Measurements from ENCODE around the gene ZNF212. TPM values are rescaled to one million over a fixed set of nuclear protein-coding genes. Genes with fewer than 3 reads are reported as not detected.

Gene ZNF212
- total RNA-seq, 6 experiments from 2014 or later: 2.6 to 5.9 (median 4.7) TPM

DNA sequence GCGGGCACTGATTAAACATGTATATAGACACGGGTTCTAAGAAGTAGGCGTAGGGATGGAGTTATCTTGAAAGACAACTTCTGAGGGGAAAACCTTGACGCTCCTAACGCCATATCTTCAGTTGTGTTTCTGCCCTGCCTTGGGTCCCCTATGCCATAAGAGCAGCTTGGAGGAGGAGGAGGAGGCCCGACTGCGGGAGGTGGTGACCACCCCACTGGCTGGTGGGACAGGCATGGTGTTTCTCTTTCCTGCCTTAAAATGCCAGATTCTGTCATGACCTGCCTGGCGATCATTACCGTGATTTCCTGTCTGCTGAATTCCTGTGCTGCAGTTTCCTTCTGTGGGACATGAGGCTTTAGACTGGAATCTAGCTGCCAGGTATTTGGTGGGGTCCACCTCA, 38.4 kb downstream of the ZNF212 start:
- no peak for TF ChIP-seq POLR2A (IDR thresholded peaks at IDR 0.05)
- TF ChIP-seq, protein P1, sequence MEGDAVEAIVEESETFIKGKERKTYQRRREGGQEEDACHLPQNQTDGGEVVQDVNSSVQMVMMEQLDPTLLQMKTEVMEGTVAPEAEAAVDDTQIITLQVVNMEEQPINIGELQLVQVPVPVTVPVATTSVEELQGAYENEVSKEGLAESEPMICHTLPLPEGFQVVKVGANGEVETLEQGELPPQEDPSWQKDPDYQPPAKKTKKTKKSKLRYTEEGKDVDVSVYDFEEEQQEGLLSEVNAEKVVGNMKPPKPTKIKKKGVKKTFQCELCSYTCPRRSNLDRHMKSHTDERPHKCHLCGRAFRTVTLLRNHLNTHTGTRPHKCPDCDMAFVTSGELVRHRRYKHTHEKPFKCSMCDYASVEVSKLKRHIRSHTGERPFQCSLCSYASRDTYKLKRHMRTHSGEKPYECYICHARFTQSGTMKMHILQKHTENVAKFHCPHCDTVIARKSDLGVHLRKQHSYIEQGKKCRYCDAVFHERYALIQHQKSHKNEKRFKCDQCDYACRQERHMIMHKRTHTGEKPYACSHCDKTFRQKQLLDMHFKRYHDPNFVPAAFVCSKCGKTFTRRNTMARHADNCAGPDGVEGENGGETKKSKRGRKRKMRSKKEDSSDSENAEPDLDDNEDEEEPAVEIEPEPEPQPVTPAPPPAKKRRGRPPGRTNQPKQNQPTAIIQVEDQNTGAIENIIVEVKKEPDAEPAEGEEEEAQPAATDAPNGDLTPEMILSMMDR (IDR thresholded peaks at IDR 0.05): no peak
- ATAC-seq (no peak), DNase-seq (no peak)
- Histone ChIP-seq H3K36me3 (peaks cover 0 to 3% (median 0%) of the 10 kb centered on the region in 4 donors), H3K27ac (no peak overlapping the region), H3K9me3 (no peaks in the 10 kb centered on the region), H3K4me1 (no peaks in the 10 kb centered on the region), H3K4me3 (no peak overlapping the region), H3K27me3 (no peaks in the 10 kb centered on the region)
- intact Hi-C loops (cut with DNase I): no loop called here
- WGBS (ENCODE audit: insufficient coverage, low coverage, low lambda C conversion rate, missing lambda C conversion rate): 90% methylated on average over 4 of the region's 9 CpGs

DNA sequence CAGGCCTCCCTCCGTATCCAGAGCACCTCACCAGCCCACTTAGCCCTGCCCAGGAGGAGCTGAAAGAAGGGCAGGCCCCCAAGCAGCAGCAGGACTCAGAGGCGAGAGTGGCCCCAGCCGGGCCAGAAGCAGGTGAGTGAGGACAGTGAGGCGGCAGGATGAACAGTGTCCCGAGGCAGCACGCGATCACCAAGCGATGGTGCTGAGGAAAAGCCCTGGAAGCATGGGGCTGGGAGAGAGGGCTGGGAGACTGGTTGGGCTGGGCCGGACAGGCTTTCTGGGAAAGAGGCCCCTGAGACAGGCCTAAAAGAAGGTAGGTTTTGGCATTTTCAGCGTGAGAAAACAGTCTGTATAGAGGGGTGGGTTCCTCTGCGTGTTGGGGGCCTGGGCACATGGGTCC, 38.9 kb downstream of the ZNF212 start:
- no peak for ATAC-seq
- H3K36me3 ChIP-seq: peaks cover 0 to 3% (median 0%) of the 10 kb centered on the region in 4 donors
- H3K4me1 ChIP-seq: peaks cover 0 to 1% (median 0%) of the 10 kb centered on the region in 4 donors
- no peaks in the 10 kb centered on the region for H3K27me3 ChIP-seq
- H3K27ac ChIP-seq: no peak overlapping the region
- intact Hi-C loops (cut with DNase I): no loop called here
- DNase-seq: no peak
- TF ChIP-seq POLR2A (IDR thresholded peaks at IDR 0.05): no peak
- TF ChIP-seq, protein P1 (IDR thresholded peaks at IDR 0.05): no peak
- no peaks in the 10 kb centered on the region for H3K9me3 ChIP-seq
- 91% methylated on average over 7 of the region's 11 CpGs for WGBS (ENCODE audit: insufficient coverage, low coverage, low lambda C conversion rate, missing lambda C conversion rate)
- no peak overlapping the region for H3K4me3 ChIP-seq

DNA sequence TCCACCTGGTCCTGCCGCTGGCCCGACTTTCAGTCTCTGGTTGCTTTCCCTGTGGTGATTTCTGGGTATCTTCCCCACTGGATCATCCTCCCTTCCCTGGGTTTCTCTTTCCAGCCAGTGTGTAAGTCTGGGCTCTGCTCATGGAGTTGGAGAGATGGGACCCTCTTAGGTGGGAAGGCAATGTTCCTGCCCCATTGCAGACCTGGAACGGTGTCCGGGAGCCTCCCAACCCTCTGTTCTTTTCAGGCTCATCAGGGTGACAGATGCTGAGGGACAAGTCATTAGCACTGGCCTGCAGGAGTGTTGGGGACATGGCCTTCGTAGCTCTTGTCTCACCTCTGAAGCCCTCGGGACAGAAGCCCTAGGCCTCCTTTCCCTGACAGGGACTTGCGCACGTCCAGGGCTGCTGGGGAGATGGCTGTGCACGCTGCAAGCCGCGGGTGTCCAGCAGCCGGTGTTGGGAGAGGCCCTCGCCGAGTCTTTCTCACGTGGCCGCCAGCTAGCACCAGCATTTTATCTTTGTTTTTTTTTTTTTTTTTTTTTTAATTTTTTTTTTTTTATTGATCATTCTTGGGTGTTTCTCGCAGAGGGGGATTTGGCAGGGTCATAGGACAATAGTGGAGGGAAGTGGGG, 39.8 kb downstream of the ZNF212 start:
- intact Hi-C loops (cut with DNase I): no loop called here
- DNase-seq: no peak
- Histone ChIP-seq H3K36me3 (peaks cover 0 to 3% (median 0%) of the 10 kb centered on the region in 4 donors), H3K4me3 (no peak overlapping the region), H3K9me3 (no peaks in the 10 kb centered on the region), H3K27me3 (no peaks in the 10 kb centered on the region), H3K27ac (no peak overlapping the region), H3K4me1 (peaks cover 0 to 7% (median 0%) of the 10 kb centered on the region in 4 donors)
- 97% methylated on average over 9 of the region's 17 CpGs for WGBS (ENCODE audit: insufficient coverage, low coverage, low lambda C conversion rate, missing lambda C conversion rate)
- TF ChIP-seq, protein P1 (IDR thresholded peaks at IDR 0.05): no peak
- no peak for TF ChIP-seq POLR2A (IDR thresholded peaks at IDR 0.05)
- ATAC-seq: no peak

DNA sequence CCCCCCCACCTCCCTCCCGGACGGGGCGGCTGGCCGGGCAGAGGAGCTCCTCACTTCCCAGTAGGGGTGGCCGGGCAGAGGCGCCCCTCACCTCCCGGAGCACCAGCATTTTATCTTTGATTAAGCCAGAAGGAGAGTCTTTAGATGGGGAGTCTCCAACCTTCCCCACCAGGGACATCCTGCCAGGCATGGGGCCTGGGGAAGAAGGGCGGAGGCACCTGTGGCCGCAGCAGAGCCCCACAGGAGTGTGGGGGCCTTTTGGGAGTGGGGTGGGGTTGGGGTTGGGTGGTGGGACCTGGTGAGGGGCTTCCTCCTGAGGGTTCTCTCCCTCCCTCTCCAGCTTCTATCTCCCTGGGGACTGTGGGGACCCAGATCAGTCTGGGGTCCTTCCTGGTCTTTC, 40.7 kb downstream of the ZNF212 start:
- ATAC-seq: no peak
- intact Hi-C loops (cut with DNase I): no loop called here
- H3K9me3 ChIP-seq: no peaks in the 10 kb centered on the region
- TF ChIP-seq POLR2A (IDR thresholded peaks at IDR 0.05): no peak
- TF ChIP-seq, protein P1 (IDR thresholded peaks at IDR 0.05): no peak
- no peak for DNase-seq
- H3K4me1 ChIP-seq: peaks cover 0 to 13% (median 0%) of the 10 kb centered on the region in 4 donors
- peaks cover 0 to 3% (median 0%) of the 10 kb centered on the region in 4 donors for H3K36me3 ChIP-seq
- no peak overlapping the region for H3K4me3 ChIP-seq
- no peak overlapping the region for H3K27ac ChIP-seq
- 50% methylated on average over 1 of the region's 9 CpGs for WGBS (ENCODE audit: insufficient coverage, low coverage, low lambda C conversion rate, missing lambda C conversion rate)
- no peaks in the 10 kb centered on the region for H3K27me3 ChIP-seq

All from right lobe of liver (tissue), 6 donors.